K562 (cell line): ENCODE measurements around the gene UQCRH. TPM values are rescaled to one million over a fixed set of nuclear protein-coding genes. Genes with fewer than 3 reads are reported as not detected.

Source experiments
- PHB ChIP-seq: fragments of 250-450 bp; sonication (Bioruptor Pico); IDR thresholded peaks from 2 replicates; pipeline ENCODE4 v1.5.0; 2021
- PHF21A ChIP-seq: fragments of 450-650 bp; IDR thresholded peaks from 2 replicates; pipeline ENCODE4 v1.6.1; 2017; ENCODE audit warnings: low read depth, borderline replicate concordance
- RAD21 ChIP-seq, 2 experiments: fragments of 250-450 bp in 1 of 2; fragments of 450-650 bp in 1 of 2; sonication (Bioruptor Pico) in 1 of 2; formaldehyde crosslinking in 1 of 2; IDR thresholded peaks in 1 of 2; conservative IDR thresholded peaks in 1 of 2; 2 replicates each; pipeline versions ENCODE4 v1.4.0 to v1.8.0; 2020 to 2022; ENCODE audit warnings: mild to moderate bottlenecking in 2 of 2, moderate library complexity in 1 of 2
- RBM34 ChIP-seq: fragments of 200-400 bp; formaldehyde crosslinking; IDR thresholded peaks from 2 replicates; pipeline ENCODE4 v1.6.1; 2018; ENCODE audit warnings: low read length, borderline replicate concordance; ENCODE audit not compliant: insufficient read depth
- TAL1 ChIP-seq: fragments of 450-650 bp; IDR thresholded peaks from 2 replicates; pipeline ENCODE4 v1.6.1; 2016; ENCODE audit warnings: mild to moderate bottlenecking
- THRAP3 ChIP-seq: fragments of 450-650 bp; IDR thresholded peaks from 2 replicates; pipeline ENCODE4 v1.6.1; 2016; ENCODE audit warnings: mild to moderate bottlenecking, inconsistent platforms, borderline replicate concordance
- ZBTB17 ChIP-seq: fragments of 450-650 bp; formaldehyde crosslinking; IDR thresholded peaks from 2 replicates; pipeline ENCODE4 v1.4.0; 2020; ENCODE audit warnings: mild to moderate bottlenecking
- ZFP36 ChIP-seq: fragments of 150-350 bp; IDR thresholded peaks from 2 replicates; pipeline ENCODE4 v1.6.1; 2018; ENCODE audit warnings: low read length, low read depth; ENCODE audit not compliant: partially characterized antibody
- polyA plus RNA-seq, 8 experiments: library from polyadenylated mRNA; depleted of rRNA in 4 of 8; stranded (reverse) in 5 of 8; unstranded in 3 of 8; fragments of >200 nt; fragmentation: Nextera tagmentation in 2 of 8; fragmentation: Illumina TruSeq in 1 of 8; extraction: Ambion mirVana in 2 of 8; extraction: Trizol in 1 of 8; gene quantifications; 2 replicates each; pipeline versions ENCODE4 v1.2.1 to v1.2.3, GENCODE V29; 2011 to 2014; ENCODE audit warnings: inconsistent platforms in 1 of 8, missing spikeins in 1 of 8
- total RNA-seq, 7 experiments: library from RNA; depleted of rRNA in 6 of 7; stranded (reverse); fragments of >200 nt in 6 of 7; fragmentation: Illumina TruSeq in 2 of 7; extraction: Trizol in 2 of 7; gene quantifications; 2 replicates each; pipeline versions ENCODE4 v1.2.1 to v1.2.3, GENCODE V29; 2011 to 2021; ENCODE audit warnings: low replicate concordance in 1 of 7
- TF ChIP-seq, protein P1 (sequence below), 2 experiments: fragments of 450-650 bp; formaldehyde crosslinking in 1 of 2; IDR thresholded peaks; 2 replicates each; pipeline versions ENCODE4 v1.4.0 to v1.6.1; 2014 to 2020; ENCODE audit warnings: mild to moderate bottlenecking in 2 of 2, borderline replicate concordance in 1 of 2, low read depth in 1 of 2
- TF ChIP-seq, protein P2 (sequence below): fragments of 200-800 bp; sonication (Bioruptor generic); IDR thresholded peaks from 2 replicates; pipeline ENCODE4 v1.6.1; 2016; ENCODE audit warnings: missing genetic modification characterization, missing compliant biosample characterization
- TF ChIP-seq, protein P3 (sequence below): fragments of 250-450 bp; sonication (Bioruptor Pico); IDR thresholded peaks from 2 replicates; pipeline ENCODE4 v1.4.0; 2020; ENCODE audit warnings: mild to moderate bottlenecking

The UQCRH gene
- total and polyA plus RNA-seq, 9 of the 15 experiments (the other 6 are each of a cell fraction or from before 2014, with no cell fraction given), result 1,267 to 5,184 (median 2,410) TPM

DNA sequence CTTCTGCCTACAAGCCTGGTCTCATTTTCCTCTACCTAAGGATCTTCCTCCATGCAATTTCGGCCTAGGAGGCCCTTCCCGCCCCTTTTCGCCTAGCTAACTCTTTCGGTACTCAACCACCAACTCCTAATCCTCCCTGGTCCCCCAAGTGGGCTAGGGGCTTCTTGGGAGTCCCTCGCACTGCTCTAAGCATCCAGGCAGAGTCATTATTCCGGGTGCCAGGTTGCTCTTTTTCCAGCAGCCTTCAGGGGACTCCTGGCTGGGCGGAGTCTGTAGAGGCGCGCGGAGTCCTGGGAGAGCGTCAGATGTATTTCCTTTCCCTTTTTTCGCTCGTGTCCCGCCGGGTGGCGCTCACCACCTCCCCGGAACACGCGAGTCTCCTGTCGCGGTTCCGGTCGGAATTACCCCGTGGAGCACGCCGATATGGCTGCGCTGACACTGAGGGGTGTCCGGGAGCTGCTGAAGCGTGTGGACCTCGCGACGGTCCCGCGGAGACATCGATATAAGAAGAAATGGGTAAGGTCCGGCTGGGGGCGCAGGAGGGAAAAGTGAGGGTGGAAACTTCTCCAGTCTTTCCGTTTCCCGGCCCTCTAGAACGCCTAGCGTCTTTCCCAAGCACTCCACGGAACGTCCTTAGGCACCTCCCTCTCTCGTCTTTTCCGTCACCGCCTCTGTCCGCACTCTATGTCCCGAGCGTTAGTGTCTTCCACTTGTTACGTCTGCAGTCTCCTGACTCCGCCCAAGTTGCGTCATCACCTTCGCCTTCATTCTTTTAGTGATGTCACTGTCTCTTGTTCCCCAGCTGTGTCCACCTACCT lies 37.1 kb downstream of the UQCRH start, which contains the start of gene NSUN4 (continued):
- TF ChIP-seq, protein P1, sequence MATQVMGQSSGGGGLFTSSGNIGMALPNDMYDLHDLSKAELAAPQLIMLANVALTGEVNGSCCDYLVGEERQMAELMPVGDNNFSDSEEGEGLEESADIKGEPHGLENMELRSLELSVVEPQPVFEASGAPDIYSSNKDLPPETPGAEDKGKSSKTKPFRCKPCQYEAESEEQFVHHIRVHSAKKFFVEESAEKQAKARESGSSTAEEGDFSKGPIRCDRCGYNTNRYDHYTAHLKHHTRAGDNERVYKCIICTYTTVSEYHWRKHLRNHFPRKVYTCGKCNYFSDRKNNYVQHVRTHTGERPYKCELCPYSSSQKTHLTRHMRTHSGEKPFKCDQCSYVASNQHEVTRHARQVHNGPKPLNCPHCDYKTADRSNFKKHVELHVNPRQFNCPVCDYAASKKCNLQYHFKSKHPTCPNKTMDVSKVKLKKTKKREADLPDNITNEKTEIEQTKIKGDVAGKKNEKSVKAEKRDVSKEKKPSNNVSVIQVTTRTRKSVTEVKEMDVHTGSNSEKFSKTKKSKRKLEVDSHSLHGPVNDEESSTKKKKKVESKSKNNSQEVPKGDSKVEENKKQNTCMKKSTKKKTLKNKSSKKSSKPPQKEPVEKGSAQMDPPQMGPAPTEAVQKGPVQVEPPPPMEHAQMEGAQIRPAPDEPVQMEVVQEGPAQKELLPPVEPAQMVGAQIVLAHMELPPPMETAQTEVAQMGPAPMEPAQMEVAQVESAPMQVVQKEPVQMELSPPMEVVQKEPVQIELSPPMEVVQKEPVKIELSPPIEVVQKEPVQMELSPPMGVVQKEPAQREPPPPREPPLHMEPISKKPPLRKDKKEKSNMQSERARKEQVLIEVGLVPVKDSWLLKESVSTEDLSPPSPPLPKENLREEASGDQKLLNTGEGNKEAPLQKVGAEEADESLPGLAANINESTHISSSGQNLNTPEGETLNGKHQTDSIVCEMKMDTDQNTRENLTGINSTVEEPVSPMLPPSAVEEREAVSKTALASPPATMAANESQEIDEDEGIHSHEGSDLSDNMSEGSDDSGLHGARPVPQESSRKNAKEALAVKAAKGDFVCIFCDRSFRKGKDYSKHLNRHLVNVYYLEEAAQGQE (IDR thresholded peaks at IDR 0.05; ENCODE audit: borderline replicate concordance), result peak; percentile 41; the same call in 1 of the 2 replicates
- TF ChIP-seq, protein P1 (CRISPR knock-in tag; IDR thresholded peaks at IDR 0.05; ENCODE audit: low read depth), result no peak
- TF ChIP-seq, protein P2, sequence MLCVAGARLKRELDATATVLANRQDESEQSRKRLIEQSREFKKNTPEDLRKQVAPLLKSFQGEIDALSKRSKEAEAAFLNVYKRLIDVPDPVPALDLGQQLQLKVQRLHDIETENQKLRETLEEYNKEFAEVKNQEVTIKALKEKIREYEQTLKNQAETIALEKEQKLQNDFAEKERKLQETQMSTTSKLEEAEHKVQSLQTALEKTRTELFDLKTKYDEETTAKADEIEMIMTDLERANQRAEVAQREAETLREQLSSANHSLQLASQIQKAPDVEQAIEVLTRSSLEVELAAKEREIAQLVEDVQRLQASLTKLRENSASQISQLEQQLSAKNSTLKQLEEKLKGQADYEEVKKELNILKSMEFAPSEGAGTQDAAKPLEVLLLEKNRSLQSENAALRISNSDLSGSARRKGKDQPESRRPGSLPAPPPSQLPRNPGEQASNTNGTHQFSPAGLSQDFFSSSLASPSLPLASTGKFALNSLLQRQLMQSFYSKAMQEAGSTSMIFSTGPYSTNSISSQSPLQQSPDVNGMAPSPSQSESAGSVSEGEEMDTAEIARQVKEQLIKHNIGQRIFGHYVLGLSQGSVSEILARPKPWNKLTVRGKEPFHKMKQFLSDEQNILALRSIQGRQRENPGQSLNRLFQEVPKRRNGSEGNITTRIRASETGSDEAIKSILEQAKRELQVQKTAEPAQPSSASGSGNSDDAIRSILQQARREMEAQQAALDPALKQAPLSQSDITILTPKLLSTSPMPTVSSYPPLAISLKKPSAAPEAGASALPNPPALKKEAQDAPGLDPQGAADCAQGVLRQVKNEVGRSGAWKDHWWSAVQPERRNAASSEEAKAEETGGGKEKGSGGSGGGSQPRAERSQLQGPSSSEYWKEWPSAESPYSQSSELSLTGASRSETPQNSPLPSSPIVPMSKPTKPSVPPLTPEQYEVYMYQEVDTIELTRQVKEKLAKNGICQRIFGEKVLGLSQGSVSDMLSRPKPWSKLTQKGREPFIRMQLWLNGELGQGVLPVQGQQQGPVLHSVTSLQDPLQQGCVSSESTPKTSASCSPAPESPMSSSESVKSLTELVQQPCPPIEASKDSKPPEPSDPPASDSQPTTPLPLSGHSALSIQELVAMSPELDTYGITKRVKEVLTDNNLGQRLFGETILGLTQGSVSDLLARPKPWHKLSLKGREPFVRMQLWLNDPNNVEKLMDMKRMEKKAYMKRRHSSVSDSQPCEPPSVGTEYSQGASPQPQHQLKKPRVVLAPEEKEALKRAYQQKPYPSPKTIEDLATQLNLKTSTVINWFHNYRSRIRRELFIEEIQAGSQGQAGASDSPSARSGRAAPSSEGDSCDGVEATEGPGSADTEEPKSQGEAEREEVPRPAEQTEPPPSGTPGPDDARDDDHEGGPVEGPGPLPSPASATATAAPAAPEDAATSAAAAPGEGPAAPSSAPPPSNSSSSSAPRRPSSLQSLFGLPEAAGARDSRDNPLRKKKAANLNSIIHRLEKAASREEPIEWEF (CRISPR knock-in tag), result no peak
- TF ChIP-seq RAD21 (CRISPR knock-in tag; conservative IDR thresholded peaks at IDR 0.05 in 1 of 2, IDR thresholded peaks at IDR 0.05 in 1 of 2), result peak; percentile 38 to 43
- TF ChIP-seq PHF21A, result no peak
- TF ChIP-seq RBM34, result no peak
- TF ChIP-seq ZFP36, result no peak
- peak; percentile 17; the same call in 1 of the 2 replicates for TF ChIP-seq THRAP3
- no peak for TF ChIP-seq TAL1
- peak; percentile 68; the same call in 1 of the 2 replicates for TF ChIP-seq PHB (CRISPR knock-in tag)
- TF ChIP-seq ZBTB17 (CRISPR knock-in tag), result peak; percentile 68
- TF ChIP-seq, protein P3, sequence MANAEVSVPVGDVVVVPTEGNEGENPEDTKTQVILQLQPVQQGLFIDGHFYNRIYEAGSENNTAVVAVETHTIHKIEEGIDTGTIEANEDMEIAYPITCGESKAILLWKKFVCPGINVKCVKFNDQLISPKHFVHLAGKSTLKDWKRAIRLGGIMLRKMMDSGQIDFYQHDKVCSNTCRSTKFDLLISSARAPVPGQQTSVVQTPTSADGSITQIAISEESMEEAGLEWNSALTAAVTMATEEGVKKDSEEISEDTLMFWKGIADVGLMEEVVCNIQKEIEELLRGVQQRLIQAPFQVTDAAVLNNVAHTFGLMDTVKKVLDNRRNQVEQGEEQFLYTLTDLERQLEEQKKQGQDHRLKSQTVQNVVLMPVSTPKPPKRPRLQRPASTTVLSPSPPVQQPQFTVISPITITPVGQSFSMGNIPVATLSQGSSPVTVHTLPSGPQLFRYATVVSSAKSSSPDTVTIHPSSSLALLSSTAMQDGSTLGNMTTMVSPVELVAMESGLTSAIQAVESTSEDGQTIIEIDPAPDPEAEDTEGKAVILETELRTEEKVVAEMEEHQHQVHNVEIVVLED (CRISPR knock-in tag), result peak; percentile 71
